Ovary (tissue), 9 donors: ENCODE results near the gene SLC9A9. TPM values are rescaled to one million over a fixed set of nuclear protein-coding genes. Genes with fewer than 3 reads are reported as not detected.

Experiments
- DNase-seq, 5 donors: peaks; one replicate each; pipeline ENCODE4 v3.0.0-alpha.2; 2019 to 2020
- H3K27ac ChIP-seq, 2 donors: fragments of 200-600 bp; one replicate each; pipeline versions ENCODE4 v1.5.1 to v1.8.0; 2019 to 2022
- H3K27me3 ChIP-seq: fragments of 200-600 bp; one replicate; pipeline ENCODE4 v1.8.0; 2022
- H3K36me3 ChIP-seq: fragments of 200-600 bp; sonication (generic); one replicate; pipeline ENCODE4 v1.5.1; 2019
- H3K4me1 ChIP-seq: one replicate; pipeline ENCODE4 v1.8.1; 2013; ENCODE audit warnings: mild to moderate bottlenecking, moderate library complexity; ENCODE audit not compliant: insufficient read depth
- H3K4me3 ChIP-seq: fragments of 200-600 bp; sonication (generic); one replicate; pipeline ENCODE4 v1.5.1; 2017
- H3K9me3 ChIP-seq, 2 donors: fragments of 200-600 bp in 1 of 2; sonication (generic) in 1 of 2; one replicate each; pipeline versions ENCODE4 v1.5.1 to v1.8.1; 2013 to 2019; ENCODE audit warnings: mild to moderate bottlenecking in 1 of 2, moderate library complexity in 1 of 2
- CTCF ChIP-seq, 3 donors: fragments of 450-650 bp in 2 of 3; fragments of 200-600 bp in 1 of 3; IDR thresholded peaks; one replicate each; pipeline versions ENCODE4 v1.5.1 to v1.8.0; 2016 to 2022; ENCODE audit warnings: antibody characterized with exemption in 3 of 3, mild to moderate bottlenecking in 1 of 3
- EP300 ChIP-seq: sonication (generic); formaldehyde crosslinking; IDR thresholded peaks from one replicate; pipeline ENCODE4 v1.6.1; 2017; ENCODE audit warnings: antibody characterized with exemption
- POLR2A ChIP-seq: fragments of 450-650 bp; IDR thresholded peaks from one replicate; pipeline ENCODE4 v1.6.1; 2017; ENCODE audit warnings: antibody characterized with exemption, mild to moderate bottlenecking, moderate library complexity
- WGBS, 3 donors: extraction: QIAGEN DNeasy Blood & Tissue Kit in 1 of 3; methylation state at CpG; one replicate each; pipeline versions ENCODE4 v1.1.5 to v1.1.7; 2013 to 2017; 5-methylcytosine and 5-hydroxymethylcytosine counted together
- intact Hi-C, 4 donors: fragments of 100-400 bp; cut with DNase I; formaldehyde crosslinking; loops; one replicate each; pipeline versions ENCODE4 v1.11.0 to v1.15.1; 2022 to 2023
- polyA plus RNA-seq, 2 donors: library from polyadenylated mRNA; stranded (reverse); fragments of 200-250 nt in 1 of 2; fragments of 350-450 nt in 1 of 2; fragmentation: Illumina TruSeq in 1 of 2; extraction: RNeasy Lipid Tissue Mini Kit (QIAGEN cat#74804) in 1 of 2; gene quantifications; one replicate each; pipeline ENCODE4 v1.2.3, GENCODE V29; 2013 to 2014
- total RNA-seq, 7 donors: library from RNA; depleted of rRNA in 2 of 7; stranded (reverse); fragments of >200 nt in 2 of 7; fragmentation: NEBNext Ultra II Directional in 3 of 7; extraction: Animal tissue kit (Norgen Biotek cat#: 25700) in 3 of 7; gene quantifications; one replicate each; pipeline versions ENCODE4 v1.1.0 to v1.2.4, GENCODE V29; 2016 to 2023
- donor health status: DM: no; HTN: no; CAD: no; lungs with moderate emphysema.
- donor health status: DM: no; HTN: no; CAD: no.
- donor health status: Bipolar disorder and iron deficiency.
- donor health status: DM: yes; HTN: yes; CAD: no.
- donor health status: DM: no; HTN: no; CAD: no.
- donor health status: DM: yes; HTN: yes; CAD: no.

The SLC9A9 gene
- total and polyA plus RNA-seq, 9 donors = 7.0 to 22.7 (median 13.5) TPM

GRCh38 chr3:143674100-143674968 lies 173.9 kb downstream of the SLC9A9 start:
- no peak overlapping the region for H3K27ac ChIP-seq
- no peaks in the 10 kb centered on the region for H3K4me1 ChIP-seq
- 31 to 35% (median 31%) methylated on average over 10 of the region's 10 CpGs for WGBS, 3 donors
- intact Hi-C loops = no loop called here
- no peaks in the 10 kb centered on the region for H3K36me3 ChIP-seq
- peak; percentile 55 to 75 (median 63) for DNase-seq
- no peaks in the 10 kb centered on the region for H3K27me3 ChIP-seq
- H3K9me3 ChIP-seq = no peaks in the 10 kb centered on the region
- TF ChIP-seq EP300 (no peak), CTCF (IDR thresholded peaks at IDR 0.05) (peak; percentile 47 to 64 (median 64))
- no peak overlapping the region for H3K4me3 ChIP-seq

GRCh38 chr3:143672396-143673165 lies 175.7 kb downstream of the SLC9A9 start:
- DNase-seq = no peak
- no peak for TF ChIP-seq POLR2A
- TF ChIP-seq CTCF (IDR thresholded peaks at IDR 0.05) = no peak
- TF ChIP-seq EP300 = no peak
- no peaks in the 10 kb centered on the region for H3K27me3 ChIP-seq
- WGBS, 3 donors = 50 to 63% (median 59%) methylated on average over 3 of the region's 3 CpGs
- H3K4me1 ChIP-seq = no peaks in the 10 kb centered on the region
- no peaks in the 10 kb centered on the region for H3K36me3 ChIP-seq
- H3K27ac ChIP-seq = no peak overlapping the region
- H3K4me3 ChIP-seq = no peak overlapping the region
- no peaks in the 10 kb centered on the region for H3K9me3 ChIP-seq
- intact Hi-C loops = no loop called here

- 55 to 57% (median 56%) methylated on average over 1 of the region's 1 CpG for WGBS, 3 donors
- no peak for DNase-seq
- no peaks in the 10 kb centered on the region for H3K4me1 ChIP-seq
- TF ChIP-seq EP300 (no peak), POLR2A (no peak), CTCF (IDR thresholded peaks at IDR 0.05) (no peak)
- intact Hi-C loops = no loop called here
- no peak overlapping the region for H3K4me3 ChIP-seq
- H3K27me3 ChIP-seq = no peaks in the 10 kb centered on the region
- H3K9me3 ChIP-seq = no peaks in the 10 kb centered on the region
- H3K27ac ChIP-seq = no peak overlapping the region
- H3K36me3 ChIP-seq = no peaks in the 10 kb centered on the region
These were observed 176.6 kb downstream of the SLC9A9 start for GRCh38 chr3:143671626-143672025.

- no peaks in the 10 kb centered on the region for H3K36me3 ChIP-seq
- no peak for DNase-seq
- no peaks in the 10 kb centered on the region for H3K9me3 ChIP-seq
- no peaks in the 10 kb centered on the region for H3K4me1 ChIP-seq
- no peaks in the 10 kb centered on the region for H3K27me3 ChIP-seq
- intact Hi-C loops = no loop called here
- no peak overlapping the region for H3K4me3 ChIP-seq
- WGBS, 3 donors = 28 to 40% (median 28%) methylated on average over 5 of the region's 5 CpGs
- TF ChIP-seq CTCF (IDR thresholded peaks at IDR 0.05) (no peak), POLR2A (no peak), EP300 (no peak)
- no peak overlapping the region for H3K27ac ChIP-seq
These were observed 179.1 kb downstream of the SLC9A9 start for GRCh38 chr3:143668924-143669790.
